Trophoblast cell (in vitro differentiated cells and primary cell): Measurements from ENCODE around the gene HMG20B.

Experiments
- DNase-seq, 2 donors: peaks; one replicate each; pipeline ENCODE4 v3.0.0-alpha.2; 2016
- H2AFZ ChIP-seq: 2 replicates; pipeline ENCODE4 v1.6.1; 2013; ENCODE audit warnings: low read length, moderate library complexity, mild to moderate bottlenecking; ENCODE audit not compliant: insufficient read depth, poor library complexity
- H2AK5ac ChIP-seq: 2 replicates; pipeline ENCODE4 v1.6.1; 2013; ENCODE audit warnings: mild to moderate bottlenecking, low read length
- H2BK120ac ChIP-seq: 2 replicates; pipeline ENCODE4 v1.6.1; 2013; ENCODE audit warnings: low read length, mild to moderate bottlenecking, moderate library complexity; ENCODE audit not compliant: insufficient read depth, poor library complexity
- H2BK12ac ChIP-seq: 2 replicates; pipeline ENCODE4 v1.6.1; 2013; ENCODE audit warnings: mild to moderate bottlenecking, low read length, moderate library complexity
- H2BK5ac ChIP-seq: 2 replicates; pipeline ENCODE4 v1.6.1; 2013; ENCODE audit warnings: low read length, low read depth, moderate library complexity, mild to moderate bottlenecking; ENCODE audit not compliant: poor library complexity
- H3K14ac ChIP-seq: 2 replicates; pipeline ENCODE4 v1.6.1; 2013; ENCODE audit warnings: mild to moderate bottlenecking, low read length
- H3K18ac ChIP-seq: 2 replicates; pipeline ENCODE4 v1.6.1; 2013; ENCODE audit warnings: mild to moderate bottlenecking, low read length
- H3K23ac ChIP-seq: 2 replicates; pipeline ENCODE4 v1.6.1; 2013; ENCODE audit warnings: low read length
- H3K27ac ChIP-seq: 2 replicates; pipeline ENCODE4 v1.5.1; 2013; ENCODE audit warnings: low read depth, mild to moderate bottlenecking, inconsistent platforms, low read length, moderate library complexity
- H3K27me3 ChIP-seq: 2 replicates; pipeline ENCODE4 v1.6.1; 2013; ENCODE audit warnings: inconsistent platforms, mild to moderate bottlenecking, low read length, moderate library complexity; ENCODE audit not compliant: insufficient read depth
- H3K36me3 ChIP-seq, 2 experiments: 1 replicate in 1 of 2; 2 replicates in 1 of 2; pipeline ENCODE4 v1.6.1; 2013; ENCODE audit warnings: low read length in 2 of 2, mild to moderate bottlenecking in 2 of 2, moderate library complexity in 1 of 2; ENCODE audit not compliant: insufficient read depth in 2 of 2, control insufficient read depth in 1 of 2
- H3K4ac ChIP-seq: 2 replicates; pipeline ENCODE4 v1.6.1; 2013; ENCODE audit warnings: low read depth, mild to moderate bottlenecking, low read length, moderate library complexity
- H3K4me1 ChIP-seq, 2 experiments: 1 replicate in 1 of 2; 2 replicates in 1 of 2; pipeline ENCODE4 v1.6.1; 2013; ENCODE audit warnings: low read length in 2 of 2, mild to moderate bottlenecking in 2 of 2, moderate library complexity in 1 of 2; ENCODE audit not compliant: insufficient read depth in 2 of 2, control insufficient read depth in 1 of 2
- H3K4me2 ChIP-seq: 2 replicates; pipeline ENCODE4 v1.6.1; 2013; ENCODE audit warnings: inconsistent platforms, mild to moderate bottlenecking, low read length, moderate library complexity
- H3K4me3 ChIP-seq: 2 replicates; pipeline ENCODE4 v1.5.1; 2013; ENCODE audit warnings: mild to moderate bottlenecking, low read depth, low read length, inconsistent platforms
- H3K79me1 ChIP-seq: one replicate; pipeline ENCODE4 v1.6.1; 2013; ENCODE audit warnings: low read length
- H3K79me2 ChIP-seq: 2 replicates; pipeline ENCODE4 v1.6.1; 2013; ENCODE audit warnings: low read length, mild to moderate bottlenecking; ENCODE audit not compliant: control insufficient read depth, insufficient read depth, poor library complexity
- H3K9ac ChIP-seq: 2 replicates; pipeline ENCODE4 v1.6.1; 2013; ENCODE audit warnings: mild to moderate bottlenecking, low read length
- H3K9me3 ChIP-seq: 2 replicates; pipeline ENCODE4 v1.6.1; 2013; ENCODE audit warnings: low read depth, mild to moderate bottlenecking, control low read depth, inconsistent platforms, low read length; ENCODE audit not compliant: insufficient read depth
- H4K12ac ChIP-seq: 2 replicates; pipeline ENCODE4 v1.6.1; 2013; ENCODE audit warnings: low read depth, mild to moderate bottlenecking, low read length, moderate library complexity
- H4K8ac ChIP-seq: 2 replicates; pipeline ENCODE4 v1.6.1; 2013; ENCODE audit warnings: low read depth, mild to moderate bottlenecking, low read length, moderate library complexity
- H4K91ac ChIP-seq: one replicate; pipeline ENCODE4 v1.6.1; 2013; ENCODE audit warnings: low read depth, mild to moderate bottlenecking, low read length, moderate library complexity
- WGBS: extraction: QIAGEN DNeasy Blood & Tissue Kit; methylation state at CpG from one replicate; pipeline ENCODE4 v1.1.7; 2013; ENCODE audit warnings: missing lambda C conversion rate; ENCODE audit not compliant: insufficient read length, insufficient coverage; ENCODE audit errors: extremely low coverage; 5-methylcytosine and 5-hydroxymethylcytosine counted together

The HMG20B gene

DNA sequence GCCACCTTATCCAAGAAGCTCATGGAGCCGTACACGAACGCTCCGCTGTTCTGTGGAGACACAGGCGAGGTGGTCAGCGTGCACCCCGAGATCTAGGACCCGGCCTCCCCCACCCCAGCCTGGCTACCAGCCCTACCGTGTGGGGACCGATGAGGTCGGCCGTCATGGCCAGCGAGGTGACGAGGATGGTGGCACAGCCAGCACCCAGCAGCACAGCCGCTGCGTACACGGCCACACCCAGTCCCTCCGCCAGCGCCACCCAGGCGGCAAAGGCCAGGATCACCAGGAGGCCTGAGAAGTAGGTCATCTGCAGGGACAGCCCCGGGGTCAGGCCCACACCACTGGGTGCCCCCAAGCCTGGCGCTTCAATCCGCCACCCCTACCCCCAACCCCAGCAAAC lies 26.6 kb upstream of the HMG20B start:
- H3K27ac ChIP-seq = no peak overlapping the region
- WGBS = no CpG with 5 or more reads among the region's 23 CpGs
- no peak overlapping the region for H3K23ac ChIP-seq
- no peak overlapping the region for H4K8ac ChIP-seq
- no peak overlapping the region for H2BK12ac ChIP-seq
- no peak overlapping the region for H3K4me2 ChIP-seq
- H2AK5ac ChIP-seq = no peak overlapping the region
- H3K36me3 ChIP-seq = peaks cover 79% of the 10 kb centered on the region in 2 experiments
- no peak overlapping the region for H4K91ac ChIP-seq
- H3K79me2 ChIP-seq = no peaks in the 10 kb centered on the region
- no peaks in the 10 kb centered on the region for H3K27me3 ChIP-seq
- no peak overlapping the region for H2BK5ac ChIP-seq
- no peak overlapping the region for H3K14ac ChIP-seq
- H2AFZ ChIP-seq = no peak overlapping the region
- H4K12ac ChIP-seq = peak overlapping the region; percentile 4
- DNase-seq = no peak
- H3K79me1 ChIP-seq = no peaks in the 10 kb centered on the region
- no peak overlapping the region for H2BK120ac ChIP-seq
- no peak overlapping the region for H3K4ac ChIP-seq
- no peak overlapping the region for H3K18ac ChIP-seq
- H3K9ac ChIP-seq = no peak overlapping the region
- no peaks in the 10 kb centered on the region for H3K4me1 ChIP-seq
- no peak overlapping the region for H3K4me3 ChIP-seq
- H3K9me3 ChIP-seq = peaks cover 4% of the 10 kb centered on the region

DNA sequence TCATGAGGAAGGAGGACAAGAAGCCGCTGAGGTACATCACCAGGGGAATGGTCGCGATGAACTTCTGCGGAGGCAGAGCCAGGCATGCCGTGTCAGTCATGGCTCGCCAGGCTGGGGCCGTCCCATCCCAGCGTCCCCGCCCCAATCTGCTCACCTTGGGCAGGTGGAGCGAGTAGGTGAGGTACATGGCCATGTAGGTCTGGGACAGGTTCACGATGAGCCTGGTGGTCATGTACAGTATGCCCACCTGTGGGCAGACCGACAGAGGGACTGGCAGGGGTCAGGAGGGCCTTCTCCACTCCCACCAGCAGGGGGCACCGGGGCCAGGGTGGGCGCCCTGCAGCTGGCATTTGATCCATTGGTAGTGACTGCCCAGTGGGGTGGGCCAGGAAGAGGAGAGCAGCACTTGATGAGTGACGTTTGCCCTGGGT lies 25.4 kb upstream of the HMG20B start:
- Histone ChIP-seq H3K4ac (no peak overlapping the region), H4K8ac (no peak overlapping the region), H3K18ac (no peak overlapping the region), H2BK5ac (no peak overlapping the region), H3K4me1 (no peaks in the 10 kb centered on the region), H3K27ac (no peak overlapping the region), H3K4me3 (peak overlapping the region; percentile 37), H3K4me2 (no peak overlapping the region), H3K27me3 (no peaks in the 10 kb centered on the region), H3K9me3 (peaks cover 4% of the 10 kb centered on the region), H2AFZ (no peak overlapping the region), H3K14ac (no peak overlapping the region), H2AK5ac (no peak overlapping the region), H2BK12ac (no peak overlapping the region), H3K79me2 (no peaks in the 10 kb centered on the region), H3K79me1 (no peaks in the 10 kb centered on the region), H3K9ac (no peak overlapping the region), H4K91ac (no peak overlapping the region), H3K36me3 (peaks cover 81 to 83% of the 10 kb centered on the region in 2 experiments), H4K12ac (no peak overlapping the region), H2BK120ac (no peak overlapping the region), H3K23ac (no peak overlapping the region)
- DNase-seq = peak in 1 of 2 donors; percentile 35
- no CpG with 5 or more reads among the region's 15 CpGs for WGBS

DNA sequence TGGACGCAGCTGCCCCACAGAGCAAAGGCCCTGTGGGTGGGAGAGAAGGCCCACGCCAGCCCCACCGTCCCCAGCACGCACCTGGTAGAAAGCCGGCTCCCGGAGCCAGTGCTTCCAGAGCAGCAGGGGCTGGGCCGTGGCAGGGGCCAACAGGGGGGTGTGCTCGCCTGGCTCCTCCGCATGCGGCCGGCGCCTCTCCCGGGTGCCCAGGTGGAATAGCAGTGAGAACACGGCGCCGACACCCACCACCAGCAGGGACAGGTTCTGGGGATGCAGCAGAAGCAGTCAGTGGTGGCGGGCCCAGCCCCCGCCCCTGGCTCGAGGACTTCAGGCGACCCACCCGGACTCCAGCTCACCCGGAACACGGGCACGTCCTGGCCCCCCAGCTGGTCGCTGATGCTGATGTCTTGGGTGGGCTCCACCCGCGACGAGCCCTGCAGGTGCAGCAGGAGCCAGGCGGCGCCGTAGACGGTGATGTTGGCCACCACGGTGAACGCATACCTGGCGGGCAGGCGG lies 24.9 kb upstream of the HMG20B start:
- H4K12ac ChIP-seq = no peak overlapping the region
- no peaks in the 10 kb centered on the region for H3K27me3 ChIP-seq
- no peak overlapping the region for H3K9ac ChIP-seq
- H3K14ac ChIP-seq = no peak overlapping the region
- H3K4me1 ChIP-seq = peaks cover 2 to 3% of the 10 kb centered on the region in 2 experiments
- no peak overlapping the region for H3K27ac ChIP-seq
- H3K23ac ChIP-seq = no peak overlapping the region
- no peaks in the 10 kb centered on the region for H3K79me2 ChIP-seq
- no peak overlapping the region for H4K8ac ChIP-seq
- no peak for DNase-seq
- no peak overlapping the region for H3K4me2 ChIP-seq
- H3K4me3 ChIP-seq = no peak overlapping the region
- H4K91ac ChIP-seq = no peak overlapping the region
- H2BK5ac ChIP-seq = no peak overlapping the region
- WGBS = no CpG with 5 or more reads among the region's 36 CpGs
- H3K18ac ChIP-seq = no peak overlapping the region
- H3K36me3 ChIP-seq = peaks cover 77 to 79% of the 10 kb centered on the region in 2 experiments
- H2AFZ ChIP-seq = no peak overlapping the region
- H3K9me3 ChIP-seq = peaks cover 4% of the 10 kb centered on the region
- H3K79me1 ChIP-seq = no peaks in the 10 kb centered on the region
- no peak overlapping the region for H2BK12ac ChIP-seq
- H2BK120ac ChIP-seq = no peak overlapping the region
- H2AK5ac ChIP-seq = no peak overlapping the region
- H3K4ac ChIP-seq = no peak overlapping the region

DNA sequence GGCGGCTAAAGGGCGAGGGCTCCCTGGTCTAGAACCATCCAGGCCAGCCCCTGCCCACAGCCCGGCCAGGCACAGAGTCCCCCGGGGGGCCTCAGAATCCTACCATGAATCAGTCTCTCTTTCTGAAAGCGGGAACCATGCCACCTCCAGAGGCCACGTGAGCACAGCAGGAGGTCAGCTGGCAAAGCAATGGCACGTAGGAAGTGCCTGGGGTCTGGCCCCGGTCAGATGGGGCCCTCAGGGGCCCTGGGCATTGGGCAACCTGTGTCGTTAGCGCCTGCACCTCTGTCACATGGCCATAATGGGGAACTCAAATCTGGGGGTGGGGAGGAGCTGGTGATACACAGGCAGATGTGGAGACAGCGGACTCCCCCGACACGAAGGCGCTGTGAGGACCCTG lies 24.1 kb upstream of the HMG20B start:
- no peaks in the 10 kb centered on the region for H3K27me3 ChIP-seq
- no peak overlapping the region for H4K91ac ChIP-seq
- DNase-seq = no peak
- no peak overlapping the region for H3K9ac ChIP-seq
- H2AK5ac ChIP-seq = no peak overlapping the region
- H3K79me1 ChIP-seq = peaks cover 3% of the 10 kb centered on the region
- no peak overlapping the region for H3K23ac ChIP-seq
- no peak overlapping the region for H3K4ac ChIP-seq
- H2BK120ac ChIP-seq = no peak overlapping the region
- H3K4me1 ChIP-seq = peaks cover 6% of the 10 kb centered on the region in 2 experiments
- peaks cover 70 to 73% of the 10 kb centered on the region in 2 experiments for H3K36me3 ChIP-seq
- H2AFZ ChIP-seq = no peak overlapping the region
- no peak overlapping the region for H3K27ac ChIP-seq
- no peak overlapping the region for H2BK5ac ChIP-seq
- H3K14ac ChIP-seq = no peak overlapping the region
- no peak overlapping the region for H3K4me3 ChIP-seq
- no peak overlapping the region for H4K12ac ChIP-seq
- H3K18ac ChIP-seq = no peak overlapping the region
- peaks cover 2% of the 10 kb centered on the region for H3K79me2 ChIP-seq
- no CpG with 5 or more reads among the region's 14 CpGs for WGBS
- H4K8ac ChIP-seq = no peak overlapping the region
- H3K4me2 ChIP-seq = no peak overlapping the region
- H3K9me3 ChIP-seq = peaks cover 4% of the 10 kb centered on the region
- no peak overlapping the region for H2BK12ac ChIP-seq
